ENCODE measurements around the gene LAG3. TPM values are rescaled to one million over a fixed set of nuclear protein-coding genes. Genes with fewer than 3 reads are reported as not detected.

LAG3 gene
- total and polyA plus RNA-seq, 2 experiments from 2014 or later: 3.7 to 4.7 TPM

DNA sequence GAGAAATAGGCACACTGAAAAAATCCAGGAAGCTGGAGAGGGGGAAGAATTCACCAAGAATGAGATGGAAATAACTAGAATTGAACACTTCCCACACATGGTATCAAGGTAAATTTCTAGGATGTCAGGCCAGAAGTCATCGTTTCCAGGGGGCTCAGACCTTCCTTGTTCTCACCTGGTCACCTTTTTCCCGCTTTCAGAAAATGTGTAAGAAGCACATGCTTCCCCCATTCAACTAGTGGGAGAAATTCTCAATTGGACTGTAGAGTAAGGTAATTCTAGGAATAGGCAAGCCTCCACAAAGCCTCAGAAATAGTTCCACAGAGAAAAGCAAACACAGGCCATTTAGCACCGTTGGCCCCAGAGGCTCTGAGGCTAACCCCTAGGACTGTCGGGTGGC, 8.9 kb upstream of the LAG3 start:
- peaks cover 8% of the 10 kb centered on the region; the same call in 1 of the 2 replicates for H3K27me3 ChIP-seq (ENCODE audit: insufficient read depth)
- ATAC-seq: no peak
- peak overlapping the region; percentile 46 for H3K4me2 ChIP-seq
- peaks cover 14% of the 10 kb centered on the region for H3K79me2 ChIP-seq (replicated peaks; ENCODE audit: insufficient read depth)
- peaks cover 44% of the 10 kb centered on the region for H3K4me1 Mint-ChIP-seq
- H2AFZ ChIP-seq: no peak overlapping the region
- no peaks in the 10 kb centered on the region for H3K36me3 ChIP-seq (ENCODE audit: insufficient read depth)
- DNase-seq (ENCODE audit: low spot score): no peak
- H3K4me1 ChIP-seq (ENCODE audit: insufficient read depth): peaks cover 25% of the 10 kb centered on the region
- TF ChIP-seq ZNF114 (CRISPR knock-in tag; IDR thresholded peaks at IDR 0.05) (no peak), STAT1 (IDR thresholded peaks at IDR 0.05; ENCODE audit: unreplicated experiment) (no peak), JUNB (IDR thresholded peaks at IDR 0.05; ENCODE audit: unreplicated experiment) (no peak), EZH2 (IDR thresholded peaks at IDR 0.05; ENCODE audit: low read depth, unreplicated experiment) (no peak)
- peaks cover 41% of the 10 kb centered on the region for H3K27me3 Mint-ChIP-seq (ENCODE audit: insufficient read depth, low read depth, poor library complexity)
- H3F3A ChIP-seq (replicated peaks; ENCODE audit: low read depth): peaks cover 21% of the 10 kb centered on the region
- H3K36me3 Mint-ChIP-seq (ENCODE audit: low read depth): no peaks in the 10 kb centered on the region; the same call in 2 of the 3 replicates
- H3K9me3 Mint-ChIP-seq: no peaks in the 10 kb centered on the region; the same call in 1 of the 3 replicates
- H4K20me1 ChIP-seq (replicated peaks; ENCODE audit: insufficient read depth): peaks cover 5% of the 10 kb centered on the region
- H3K27ac ChIP-seq (ENCODE audit: low read depth): peak overlapping the region; percentile 83
- H3K9me2 ChIP-seq (ENCODE audit: insufficient read depth): peaks cover 13% of the 10 kb centered on the region
- H3K4me3 Mint-ChIP-seq: peak overlapping the region; percentile 17; the same call in 1 of the 3 replicates
- H3K4me3 ChIP-seq: peak overlapping the region; percentile 2; the same call in 1 of the 2 replicates
- peak overlapping the region; percentile 85; the same call in 1 of the 2 replicates for H3K27ac Mint-ChIP-seq

DNA sequence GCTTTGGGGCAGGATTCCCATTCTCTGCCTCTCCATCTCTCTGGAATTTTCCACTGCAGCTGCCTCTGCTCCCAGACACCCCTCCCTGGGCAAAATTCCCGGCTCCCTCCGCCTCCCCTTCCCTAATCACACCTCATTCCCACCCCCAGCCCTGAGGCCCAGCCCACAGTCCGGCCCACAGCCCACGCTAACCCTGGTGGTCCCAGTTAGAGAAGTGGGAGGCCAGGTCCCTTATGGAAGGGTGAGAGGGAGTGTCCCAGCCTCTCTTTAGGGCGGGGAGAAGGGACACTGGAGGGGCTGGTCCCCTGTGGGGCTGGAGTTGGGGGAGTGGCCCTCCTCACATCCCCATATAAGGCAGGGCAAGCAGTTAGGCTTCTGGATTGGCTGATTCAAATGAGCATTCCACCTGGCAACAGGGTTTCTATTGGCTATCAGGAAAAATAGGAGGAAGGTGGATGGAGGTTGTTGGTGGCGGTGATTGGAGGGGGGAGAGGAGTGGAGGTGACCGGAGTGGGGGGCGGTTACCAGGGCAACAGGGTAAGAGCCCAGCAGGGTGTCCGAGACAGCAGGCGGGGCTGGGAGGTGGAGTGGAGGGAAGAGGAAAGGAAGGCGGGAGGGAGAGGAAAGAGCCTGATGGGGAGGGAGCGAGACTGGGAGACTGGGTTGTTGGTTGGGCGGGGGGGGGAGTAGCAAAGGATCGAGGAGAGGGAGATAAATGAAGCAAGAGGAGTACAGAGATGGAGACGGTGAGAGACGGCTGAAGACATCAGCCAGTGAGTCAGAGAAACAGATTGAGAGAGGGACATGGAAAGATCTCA, 8.1 kb upstream of the LAG3 start:
- TF ChIP-seq ZNF114 (CRISPR knock-in tag; IDR thresholded peaks at IDR 0.05): no peak
- no peak for TF ChIP-seq STAT1 (IDR thresholded peaks at IDR 0.05; ENCODE audit: unreplicated experiment)
- TF ChIP-seq, protein P1, sequence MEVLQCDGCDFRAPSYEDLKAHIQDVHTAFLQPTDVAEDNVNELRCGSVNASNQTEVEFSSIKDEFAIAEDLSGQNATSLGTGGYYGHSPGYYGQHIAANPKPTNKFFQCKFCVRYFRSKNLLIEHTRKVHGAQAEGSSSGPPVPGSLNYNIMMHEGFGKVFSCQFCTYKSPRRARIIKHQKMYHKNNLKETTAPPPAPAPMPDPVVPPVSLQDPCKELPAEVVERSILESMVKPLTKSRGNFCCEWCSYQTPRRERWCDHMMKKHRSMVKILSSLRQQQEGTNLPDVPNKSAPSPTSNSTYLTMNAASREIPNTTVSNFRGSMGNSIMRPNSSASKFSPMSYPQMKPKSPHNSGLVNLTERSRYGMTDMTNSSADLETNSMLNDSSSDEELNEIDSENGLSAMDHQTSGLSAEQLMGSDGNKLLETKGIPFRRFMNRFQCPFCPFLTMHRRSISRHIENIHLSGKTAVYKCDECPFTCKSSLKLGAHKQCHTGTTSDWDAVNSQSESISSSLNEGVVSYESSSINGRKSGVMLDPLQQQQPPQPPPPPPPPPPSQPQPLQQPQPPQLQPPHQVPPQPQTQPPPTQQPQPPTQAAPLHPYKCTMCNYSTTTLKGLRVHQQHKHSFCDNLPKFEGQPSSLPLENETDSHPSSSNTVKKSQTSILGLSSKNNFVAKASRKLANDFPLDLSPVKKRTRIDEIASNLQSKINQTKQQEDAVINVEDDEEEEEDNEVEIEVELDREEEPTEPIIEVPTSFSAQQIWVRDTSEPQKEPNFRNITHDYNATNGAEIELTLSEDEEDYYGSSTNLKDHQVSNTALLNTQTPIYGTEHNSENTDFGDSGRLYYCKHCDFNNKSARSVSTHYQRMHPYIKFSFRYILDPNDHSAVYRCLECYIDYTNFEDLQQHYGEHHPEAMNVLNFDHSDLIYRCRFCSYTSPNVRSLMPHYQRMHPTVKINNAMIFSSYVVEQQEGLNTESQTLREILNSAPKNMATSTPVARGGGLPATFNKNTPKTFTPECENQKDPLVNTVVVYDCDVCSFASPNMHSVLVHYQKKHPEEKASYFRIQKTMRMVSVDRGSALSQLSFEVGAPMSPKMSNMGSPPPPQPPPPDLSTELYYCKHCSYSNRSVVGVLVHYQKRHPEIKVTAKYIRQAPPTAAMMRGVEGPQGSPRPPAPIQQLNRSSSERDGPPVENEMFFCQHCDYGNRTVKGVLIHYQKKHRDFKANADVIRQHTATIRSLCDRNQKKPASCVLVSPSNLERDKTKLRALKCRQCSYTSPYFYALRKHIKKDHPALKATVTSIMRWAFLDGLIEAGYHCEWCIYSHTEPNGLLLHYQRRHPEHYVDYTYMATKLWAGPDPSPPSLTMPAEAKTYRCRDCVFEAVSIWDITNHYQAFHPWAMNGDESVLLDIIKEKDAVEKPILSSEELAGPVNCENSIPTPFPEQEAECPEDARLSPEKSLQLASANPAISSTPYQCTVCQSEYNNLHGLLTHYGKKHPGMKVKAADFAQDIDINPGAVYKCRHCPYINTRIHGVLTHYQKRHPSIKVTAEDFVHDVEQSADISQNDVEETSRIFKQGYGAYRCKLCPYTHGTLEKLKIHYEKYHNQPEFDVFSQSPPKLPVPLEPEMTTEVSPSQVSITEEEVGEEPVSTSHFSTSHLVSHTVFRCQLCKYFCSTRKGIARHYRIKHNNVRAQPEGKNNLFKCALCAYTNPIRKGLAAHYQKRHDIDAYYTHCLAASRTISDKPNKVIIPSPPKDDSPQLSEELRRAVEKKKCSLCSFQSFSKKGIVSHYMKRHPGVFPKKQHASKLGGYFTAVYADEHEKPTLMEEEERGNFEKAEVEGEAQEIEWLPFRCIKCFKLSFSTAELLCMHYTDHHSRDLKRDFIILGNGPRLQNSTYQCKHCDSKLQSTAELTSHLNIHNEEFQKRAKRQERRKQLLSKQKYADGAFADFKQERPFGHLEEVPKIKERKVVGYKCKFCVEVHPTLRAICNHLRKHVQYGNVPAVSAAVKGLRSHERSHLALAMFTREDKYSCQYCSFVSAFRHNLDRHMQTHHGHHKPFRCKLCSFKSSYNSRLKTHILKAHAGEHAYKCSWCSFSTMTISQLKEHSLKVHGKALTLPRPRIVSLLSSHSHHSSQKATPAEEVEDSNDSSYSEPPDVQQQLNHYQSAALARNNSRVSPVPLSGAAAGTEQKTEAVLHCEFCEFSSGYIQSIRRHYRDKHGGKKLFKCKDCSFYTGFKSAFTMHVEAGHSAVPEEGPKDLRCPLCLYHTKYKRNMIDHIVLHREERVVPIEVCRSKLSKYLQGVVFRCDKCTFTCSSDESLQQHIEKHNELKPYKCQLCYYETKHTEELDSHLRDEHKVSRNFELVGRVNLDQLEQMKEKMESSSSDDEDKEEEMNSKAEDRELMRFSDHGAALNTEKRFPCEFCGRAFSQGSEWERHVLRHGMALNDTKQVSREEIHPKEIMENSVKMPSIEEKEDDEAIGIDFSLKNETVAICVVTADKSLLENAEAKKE (CRISPR knock-in tag; IDR thresholded peaks at IDR 0.05): no peak
- TF ChIP-seq CREB1 (CRISPR knock-in tag; IDR thresholded peaks at IDR 0.05; ENCODE audit: low read depth): peak; percentile 12; the same call in 1 of the 2 replicates
- TF ChIP-seq, protein P2, sequence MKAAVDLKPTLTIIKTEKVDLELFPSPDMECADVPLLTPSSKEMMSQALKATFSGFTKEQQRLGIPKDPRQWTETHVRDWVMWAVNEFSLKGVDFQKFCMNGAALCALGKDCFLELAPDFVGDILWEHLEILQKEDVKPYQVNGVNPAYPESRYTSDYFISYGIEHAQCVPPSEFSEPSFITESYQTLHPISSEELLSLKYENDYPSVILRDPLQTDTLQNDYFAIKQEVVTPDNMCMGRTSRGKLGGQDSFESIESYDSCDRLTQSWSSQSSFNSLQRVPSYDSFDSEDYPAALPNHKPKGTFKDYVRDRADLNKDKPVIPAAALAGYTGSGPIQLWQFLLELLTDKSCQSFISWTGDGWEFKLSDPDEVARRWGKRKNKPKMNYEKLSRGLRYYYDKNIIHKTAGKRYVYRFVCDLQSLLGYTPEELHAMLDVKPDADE (IDR thresholded peaks at IDR 0.05): no peak
- TF ChIP-seq EZH2phosphoT487 (IDR thresholded peaks at IDR 0.05; ENCODE audit: unreplicated experiment): no peak
- no peak for TF ChIP-seq ZNF331 (CRISPR knock-in tag; IDR thresholded peaks at IDR 0.05; ENCODE audit: low read depth)
- peak; percentile 64 for TF ChIP-seq POLR2AphosphoS5 (IDR thresholded peaks at IDR 0.05; ENCODE audit: low read depth)
- TF ChIP-seq EZH2 (IDR thresholded peaks at IDR 0.05; ENCODE audit: low read depth, unreplicated experiment): no peak
- no peak overlapping the region for H2AFZ ChIP-seq
- Mint-ChIP-seq H3K4me1 (peaks cover 46% of the 10 kb centered on the region), H3K36me3 (ENCODE audit: low read depth) (no peaks in the 10 kb centered on the region; the same call in 2 of the 3 replicates), H3K4me3 (peak overlapping the region; percentile 50), H3K27me3 (ENCODE audit: insufficient read depth, low read depth, poor library complexity) (peaks cover 41% of the 10 kb centered on the region), H3K9me3 (no peaks in the 10 kb centered on the region; the same call in 1 of the 3 replicates), H3K27ac (peak overlapping the region; percentile 85)
- H3K36me3 ChIP-seq (ENCODE audit: insufficient read depth): no peaks in the 10 kb centered on the region
- H3K4me2 ChIP-seq: peak overlapping the region; percentile 75; the same call in 1 of the 2 replicates
- peaks cover 12% of the 10 kb centered on the region for H4K20me1 ChIP-seq (replicated peaks; ENCODE audit: insufficient read depth)
- H3K4me3 ChIP-seq: peak overlapping the region; percentile 98; the same call in 1 of the 2 replicates
- H3F3A ChIP-seq (replicated peaks; ENCODE audit: low read depth): peaks cover 28% of the 10 kb centered on the region
- peaks cover 12% of the 10 kb centered on the region; the same call in 1 of the 2 replicates for H3K27me3 ChIP-seq (ENCODE audit: insufficient read depth)
- peaks cover 28% of the 10 kb centered on the region for H3K4me1 ChIP-seq (ENCODE audit: insufficient read depth)
- H3K79me2 ChIP-seq (replicated peaks; ENCODE audit: insufficient read depth): peaks cover 20% of the 10 kb centered on the region
- DNase-seq (ENCODE audit: low spot score) (peak; percentile 99), ATAC-seq (peak; percentile 59)
- H3K27ac ChIP-seq (ENCODE audit: low read depth): peak overlapping the region; percentile 83
- peaks cover 13% of the 10 kb centered on the region for H3K9me2 ChIP-seq (ENCODE audit: insufficient read depth)
